Amygdala (tissue), 56 donors: Measurements from ENCODE around the gene SAXO1.

Experiments
- DNase-seq, 56 donors: peaks; one replicate each; lab custom pipeline; 2025; lab: John Stamatoyannopoulos, UW

The SAXO1 gene

DNA sequence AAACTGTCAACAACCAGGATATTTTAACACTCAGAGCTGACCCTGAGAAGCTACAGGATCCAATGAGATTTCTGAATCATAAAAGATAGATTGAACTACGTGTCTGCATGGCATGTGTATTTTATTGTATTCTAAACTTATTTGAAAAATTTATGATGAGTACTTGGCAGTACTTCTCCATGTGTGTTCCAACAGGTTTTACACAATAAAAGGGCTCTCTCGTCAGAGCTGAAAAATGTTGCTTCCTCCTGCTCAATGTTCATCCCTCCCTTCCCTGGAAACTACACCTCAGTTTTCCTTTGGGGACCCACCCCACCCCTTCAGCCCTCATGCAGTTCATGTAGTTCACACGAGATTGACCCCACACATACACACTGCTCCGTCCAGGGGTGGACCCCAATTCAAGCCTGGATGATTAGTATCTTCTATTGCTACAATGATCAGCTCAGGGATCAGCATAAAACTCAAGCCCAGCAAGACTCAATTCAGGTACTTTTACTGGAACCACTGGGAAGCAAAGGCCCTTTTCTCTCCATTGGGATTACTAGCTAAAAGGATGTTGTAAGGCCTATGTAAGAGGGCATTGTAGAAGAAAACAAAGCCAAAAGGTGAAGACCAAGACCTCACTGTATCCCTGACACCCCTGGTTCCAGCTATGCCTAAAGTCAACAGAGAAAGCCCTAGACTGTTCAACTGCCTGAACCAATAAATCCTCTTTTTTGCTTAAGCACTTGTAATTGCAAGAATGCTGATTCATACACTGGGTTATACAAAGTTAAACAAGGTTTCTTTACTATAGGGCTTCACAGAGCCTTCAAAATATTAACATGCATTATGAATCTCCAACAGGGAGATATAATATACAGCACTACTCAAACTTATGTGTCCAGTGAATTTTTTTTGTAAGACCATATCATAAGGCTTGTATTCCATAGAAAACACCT, 112.6 kb downstream of the SAXO1 start:
- DNase-seq = no peak

DNA sequence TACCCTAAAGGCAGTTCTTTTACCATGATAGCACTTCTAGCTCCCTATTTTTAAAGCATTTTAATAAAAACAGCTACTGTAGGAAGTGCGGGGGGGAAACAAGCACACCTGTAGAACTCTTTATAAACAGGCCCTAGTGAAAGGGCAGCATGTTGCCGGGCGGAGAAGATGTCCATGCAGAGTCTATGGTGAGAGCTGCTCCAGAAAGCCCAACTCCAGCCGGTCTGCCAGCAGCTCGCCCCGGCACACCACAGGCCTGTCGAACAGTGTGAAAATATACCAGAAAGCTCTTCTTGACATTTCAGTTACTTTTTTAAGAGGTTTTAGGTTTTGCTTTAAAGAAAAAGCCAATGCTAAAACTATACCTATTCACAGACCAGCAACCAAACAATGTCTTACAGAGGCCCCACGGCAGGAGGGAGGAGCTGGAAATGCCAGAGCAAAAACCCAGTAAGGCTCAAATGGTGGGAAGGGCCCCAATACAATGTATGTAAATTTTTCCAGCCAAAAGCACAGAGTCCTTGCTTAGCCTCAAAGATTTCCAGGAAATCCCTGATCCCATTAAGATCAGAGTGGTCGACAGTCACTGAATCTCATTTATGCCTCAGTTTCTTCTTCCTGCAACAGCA, 121.2 kb downstream of the SAXO1 start:
- no peak for DNase-seq

DNA sequence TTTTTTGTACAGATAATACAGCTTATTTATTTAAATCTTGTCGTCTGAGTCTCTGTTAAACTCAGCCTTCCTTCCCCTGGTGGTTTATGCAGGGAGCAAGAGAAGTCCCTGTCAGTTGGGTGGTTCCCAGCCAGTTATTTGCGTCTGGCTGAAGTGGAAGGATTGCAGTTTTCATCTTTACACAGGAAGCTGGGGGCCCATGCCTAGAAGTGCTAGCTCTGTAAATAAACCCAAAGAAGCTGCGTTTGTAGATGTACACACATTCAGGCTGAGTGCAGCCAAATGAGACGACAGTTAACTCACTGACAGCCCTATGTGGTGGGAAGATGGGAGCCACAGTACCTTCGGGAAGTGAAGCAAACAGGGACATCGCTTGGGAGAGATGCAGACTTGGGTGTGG, 122.1 kb downstream of the SAXO1 start:
- peak in 1 of 56 donors; percentile 23 for DNase-seq

DNA sequence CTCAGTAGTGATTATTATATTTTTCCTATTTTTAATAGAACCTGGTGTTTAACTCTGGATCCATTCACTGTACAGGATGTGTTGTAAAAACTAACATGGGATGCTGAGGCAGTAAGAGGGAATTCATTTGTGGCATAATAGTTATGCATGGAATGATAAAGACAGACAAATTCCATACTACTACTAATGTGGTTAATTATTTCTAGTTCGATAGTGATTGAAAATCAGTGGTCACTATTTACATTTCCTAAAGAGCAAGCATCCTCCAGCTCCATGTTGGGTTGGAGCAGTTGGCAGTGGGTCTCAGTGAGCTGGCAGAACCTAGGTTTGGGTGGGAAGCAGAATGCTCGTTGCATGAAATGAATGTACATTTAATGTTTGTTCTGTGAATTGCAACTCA, 122.6 kb downstream of the SAXO1 start:
- DNase-seq = no peak

DNA sequence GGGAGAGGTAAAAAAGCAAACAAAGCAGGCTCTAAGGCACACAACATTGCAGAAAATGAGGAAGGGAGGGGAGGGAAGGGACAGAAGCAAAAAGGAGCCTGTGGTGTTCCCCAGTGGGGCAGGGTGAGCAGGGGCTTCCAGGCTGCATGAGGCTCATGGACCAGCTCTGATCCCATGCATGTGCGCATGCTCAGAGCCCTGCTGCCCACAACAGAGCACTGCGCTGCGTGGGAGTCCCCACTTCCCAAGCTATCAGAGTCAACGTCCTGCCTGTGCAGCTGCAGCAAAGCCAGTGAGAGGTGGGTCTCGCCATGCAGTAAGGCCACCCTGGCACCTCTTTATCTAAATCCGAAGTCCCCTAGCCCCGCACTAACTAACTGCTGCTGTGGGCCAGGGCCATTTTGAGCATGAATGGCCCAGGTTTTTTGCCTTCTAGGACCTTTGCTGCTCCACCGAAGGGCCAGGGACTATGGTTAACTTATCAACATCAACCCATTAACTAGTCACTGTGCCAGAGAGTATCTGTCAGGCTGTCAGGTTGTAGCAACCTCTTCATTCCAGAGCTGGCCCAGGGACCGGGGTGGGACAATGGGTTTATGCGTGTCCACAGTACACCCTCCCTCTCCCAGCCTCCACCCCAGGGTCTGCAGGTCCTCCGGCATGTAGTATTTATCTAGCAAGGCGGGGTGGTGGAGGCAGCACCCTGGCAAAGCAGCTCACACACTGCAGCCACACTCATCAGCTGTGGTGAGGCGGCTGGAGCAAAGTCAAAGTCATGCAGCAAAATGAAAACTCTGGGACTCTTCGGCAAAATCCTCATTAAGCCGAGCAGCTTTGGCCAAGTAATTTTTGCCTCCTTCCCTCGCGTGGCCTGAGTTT, 123.6 kb downstream of the SAXO1 start:
- no peak for DNase-seq

DNA sequence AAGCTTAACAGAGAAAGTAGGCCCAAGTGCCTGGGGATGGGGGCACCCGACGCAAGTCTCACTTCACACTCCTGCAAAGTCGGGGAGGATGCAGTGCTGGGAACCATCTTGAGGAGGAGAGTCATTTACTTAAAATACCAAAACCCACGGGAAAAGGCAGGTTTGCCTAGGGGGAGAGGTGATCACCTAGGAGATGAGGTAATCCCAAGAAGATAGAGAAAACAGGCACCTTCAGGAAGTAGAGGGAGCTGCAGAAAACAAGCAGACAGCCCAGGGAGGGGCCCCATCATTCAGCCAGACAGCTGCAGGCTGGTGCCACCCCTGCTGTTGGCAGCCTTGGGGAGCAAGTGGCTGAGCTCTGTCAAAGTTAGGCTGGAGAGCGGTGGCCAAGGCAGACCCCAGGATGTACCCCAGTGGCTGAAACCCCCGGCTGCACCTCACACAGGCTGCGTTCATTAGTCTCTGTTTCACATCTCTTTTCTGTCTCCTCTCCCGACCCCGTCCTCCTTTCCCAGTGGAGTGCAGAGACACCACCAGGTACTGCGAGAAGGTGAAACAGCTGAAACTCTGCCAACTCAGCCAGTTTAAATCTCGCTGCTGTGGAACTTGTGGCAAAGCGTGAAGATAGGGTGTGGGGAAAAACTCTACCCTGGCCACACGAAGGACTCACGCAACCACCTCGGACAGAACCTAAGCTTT, 124.9 kb downstream of the SAXO1 start:
- DNase-seq = no peak

DNA sequence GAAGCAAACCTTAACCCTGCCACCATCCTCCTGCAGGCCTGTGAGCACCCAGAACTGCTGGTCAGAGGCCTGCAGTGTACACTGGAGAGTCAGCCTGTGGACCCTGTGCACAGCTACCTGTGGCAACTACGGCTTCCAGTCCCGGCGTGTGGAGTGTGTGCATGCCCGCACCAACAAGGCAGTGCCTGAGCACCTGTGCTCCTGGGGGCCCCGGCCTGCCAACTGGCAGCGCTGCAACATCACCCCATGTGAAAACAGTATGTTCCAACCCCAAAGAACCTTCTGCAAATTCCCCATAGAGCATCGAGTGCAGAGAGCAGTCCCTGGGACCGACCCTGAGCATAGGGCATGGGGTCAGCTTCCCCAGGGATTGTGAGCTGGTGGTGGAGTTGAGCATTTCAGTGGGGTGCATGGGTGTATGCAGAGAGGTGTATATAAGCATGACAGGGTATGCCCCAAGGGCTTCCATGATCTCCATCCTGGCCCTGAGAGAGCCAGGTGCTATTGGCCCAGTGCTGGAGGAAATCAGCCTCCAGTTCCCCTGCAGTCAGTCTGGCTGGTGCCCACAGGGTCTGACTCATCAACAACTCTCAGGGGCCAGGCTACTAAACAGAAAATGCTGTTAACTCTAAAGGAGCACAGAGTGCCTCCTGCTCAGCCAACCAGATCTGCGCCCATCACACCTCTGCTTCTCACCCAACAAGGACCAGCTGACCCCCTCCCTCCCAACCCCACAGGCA, 126.2 kb downstream of the SAXO1 start:
- no peak for DNase-seq

DNA sequence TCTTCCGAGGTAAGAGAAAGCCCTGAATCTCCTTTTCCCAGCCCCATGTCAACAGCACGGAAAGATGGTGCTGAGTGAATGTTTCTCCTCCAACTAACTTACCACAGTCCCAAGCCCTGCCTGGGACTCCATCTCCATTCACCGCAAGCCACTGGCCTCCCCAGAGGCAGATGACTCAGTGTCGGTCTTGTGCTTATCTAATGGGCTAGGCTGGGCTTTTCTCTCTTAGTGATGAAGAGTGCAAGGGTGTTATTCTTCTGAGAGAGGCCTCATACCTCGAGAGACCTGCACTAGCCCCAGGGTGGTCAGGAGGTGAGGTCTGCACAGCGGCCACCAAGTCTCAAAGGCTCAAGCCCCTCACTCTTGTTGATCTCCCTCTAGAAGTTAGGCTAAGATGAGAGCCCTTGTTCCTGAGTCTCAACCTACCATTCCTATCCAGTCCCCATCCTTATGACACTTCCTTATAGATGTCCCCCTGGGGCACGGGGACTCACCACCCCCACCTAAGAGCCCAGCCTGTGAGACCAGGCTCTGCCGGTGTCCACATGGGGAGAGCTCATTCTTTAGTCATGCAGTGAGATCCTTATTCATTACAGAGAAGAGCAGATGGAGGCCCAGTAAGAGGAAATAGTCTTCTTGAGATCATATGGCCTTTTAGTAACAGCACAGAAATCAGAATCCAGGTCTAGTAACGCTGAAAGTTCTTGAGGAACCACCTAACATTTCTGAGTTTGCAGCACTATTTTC, 127.0 kb downstream of the SAXO1 start:
- DNase-seq = no peak

DNA sequence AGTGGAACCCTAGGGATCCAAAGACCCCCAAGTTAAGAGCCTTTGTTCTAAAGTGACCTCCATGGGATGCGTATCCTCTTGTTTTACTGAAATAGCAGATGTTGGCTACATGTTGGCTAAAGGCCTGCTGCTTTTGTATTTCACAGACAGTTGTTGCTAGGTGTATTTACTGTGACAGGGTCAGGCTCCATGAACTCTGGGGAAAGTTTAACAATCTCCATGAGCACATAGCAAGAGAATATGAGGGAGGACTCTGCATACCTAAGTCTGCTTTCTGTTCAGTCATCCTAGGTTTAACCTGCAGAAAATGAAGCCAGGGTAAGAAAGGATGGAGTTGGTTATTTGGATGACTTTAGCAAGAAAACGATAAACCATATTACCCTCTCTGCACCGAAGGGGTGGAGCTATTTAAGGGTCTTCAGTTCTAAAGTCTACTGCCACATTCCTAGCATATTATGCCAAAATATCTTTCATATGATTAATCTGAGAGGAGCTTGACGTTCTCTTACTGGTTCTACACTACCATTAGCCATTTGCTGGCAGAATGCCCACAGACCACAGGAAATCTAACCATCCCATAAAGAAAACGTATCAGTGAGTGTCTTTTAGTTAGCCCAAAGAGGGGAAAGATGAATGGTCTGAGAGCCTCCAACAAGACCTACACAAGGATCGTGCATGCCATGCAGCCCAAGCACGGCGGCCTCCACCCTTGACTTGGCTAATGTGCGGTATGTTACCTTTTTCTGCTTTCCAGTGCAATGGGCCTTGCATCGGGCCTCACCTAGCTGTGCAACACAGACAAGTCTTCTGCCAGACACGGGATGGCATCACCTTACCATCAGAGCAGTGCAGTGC, 127.8 kb downstream of the SAXO1 start:
- no peak for DNase-seq

DNA sequence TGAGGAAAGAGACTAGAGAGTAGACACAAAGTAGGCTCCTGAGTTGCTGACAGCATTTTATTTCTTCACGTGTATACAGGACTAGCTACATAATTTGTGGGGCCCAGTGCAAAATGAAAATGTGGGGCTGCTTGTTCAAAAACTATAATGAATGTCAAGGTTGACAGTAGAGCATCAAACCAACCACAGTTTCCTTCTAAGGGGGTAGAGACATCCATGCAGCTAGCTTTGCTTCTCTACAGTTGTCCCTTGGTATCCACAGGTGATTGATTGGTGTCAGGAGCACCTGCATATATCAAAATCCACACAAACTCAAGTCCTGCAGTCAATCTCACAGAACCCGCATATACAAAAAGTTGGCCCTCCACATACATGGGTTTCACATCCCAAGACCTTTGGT, 129.6 kb downstream of the SAXO1 start:
- no peak for DNase-seq

DNA sequence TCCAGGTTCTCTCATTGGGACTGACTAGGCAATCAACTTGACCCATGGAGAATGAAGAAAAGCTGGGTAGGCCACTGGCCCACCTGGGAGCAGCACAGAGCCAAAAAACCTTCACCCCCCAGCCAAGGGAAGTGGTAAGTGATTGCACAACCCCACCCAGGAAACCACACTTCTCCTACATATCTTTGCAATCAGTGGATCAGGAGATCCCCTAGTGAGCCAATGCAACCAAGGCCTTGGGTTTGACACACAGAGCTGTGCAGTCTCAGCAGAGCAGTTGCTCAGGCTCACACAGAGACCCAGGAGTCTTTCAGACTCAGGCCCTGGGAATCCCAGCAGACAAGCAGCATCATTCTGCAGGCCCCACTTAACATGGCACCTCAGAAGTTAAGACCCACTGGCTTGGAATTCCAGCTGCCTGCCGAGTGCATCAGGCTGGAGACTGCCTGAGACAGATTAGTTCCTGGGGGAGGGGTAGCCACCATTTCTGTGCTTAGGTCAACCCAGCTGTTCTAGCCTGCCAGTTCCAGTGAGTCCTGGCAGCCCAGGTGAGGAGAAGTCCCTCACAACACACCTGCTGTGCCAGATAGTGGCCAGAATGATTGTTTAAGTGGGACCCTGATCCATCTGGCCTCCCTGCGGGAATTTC, 136.4 kb downstream of the SAXO1 start:
- no peak for DNase-seq

DNA sequence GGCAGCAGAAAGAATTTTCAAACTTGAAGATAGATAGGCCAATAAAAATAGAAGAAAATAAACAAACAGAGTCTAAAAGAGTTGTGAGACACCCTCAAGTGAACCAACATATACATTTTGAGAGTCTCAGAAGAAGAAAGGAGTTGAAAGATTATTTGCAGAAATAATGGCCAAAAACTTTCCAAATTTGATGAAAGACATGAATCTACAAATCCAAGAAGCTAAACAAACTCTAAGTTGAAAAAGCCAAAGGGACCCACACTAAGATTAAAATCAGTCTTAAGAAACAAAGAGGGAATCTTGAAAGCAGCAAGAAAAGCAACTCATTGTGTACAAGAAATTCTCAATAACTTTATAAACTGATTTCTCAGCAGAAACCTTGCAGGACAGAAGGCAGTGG, 137.0 kb downstream of the SAXO1 start:
- DNase-seq = no peak

DNA sequence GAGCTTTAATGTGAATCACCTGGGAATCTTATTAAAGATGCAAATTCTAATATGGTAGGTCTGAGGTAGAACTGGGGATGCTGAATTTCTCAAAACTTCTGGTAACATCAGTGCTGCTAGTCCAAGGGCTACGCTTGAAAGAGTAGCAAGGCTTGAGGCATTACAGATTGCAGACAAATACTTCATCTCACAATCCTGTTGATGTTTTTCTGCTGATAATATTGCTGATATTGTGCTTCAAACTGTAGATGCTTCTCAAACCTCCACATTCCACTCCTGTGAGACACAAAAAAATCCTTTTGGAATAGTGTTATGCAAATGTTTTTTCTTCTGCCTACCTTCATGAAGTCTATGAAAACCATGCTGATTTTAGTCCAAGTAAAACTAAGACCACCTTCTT, 139.5 kb downstream of the SAXO1 start:
- no peak for DNase-seq

DNA sequence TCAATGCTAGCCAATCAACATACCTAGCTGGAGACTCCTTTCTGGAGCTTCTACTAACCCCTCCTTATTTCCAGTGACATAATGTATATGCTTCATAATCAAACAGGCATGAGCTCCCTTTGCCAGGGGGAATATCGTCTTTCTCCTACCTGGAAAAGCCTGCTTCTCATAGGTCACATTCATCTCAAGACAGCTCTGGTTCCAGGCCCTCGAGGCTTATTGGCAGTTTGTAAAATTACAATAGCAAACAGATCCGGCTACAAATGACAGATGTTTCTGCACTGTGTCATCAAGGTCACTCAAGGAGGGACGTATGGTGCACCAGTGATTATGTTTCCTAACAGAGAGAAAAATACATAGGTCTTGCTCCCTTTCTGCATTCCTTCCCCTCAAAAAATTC, 140.0 kb downstream of the SAXO1 start:
- no peak for DNase-seq

DNA sequence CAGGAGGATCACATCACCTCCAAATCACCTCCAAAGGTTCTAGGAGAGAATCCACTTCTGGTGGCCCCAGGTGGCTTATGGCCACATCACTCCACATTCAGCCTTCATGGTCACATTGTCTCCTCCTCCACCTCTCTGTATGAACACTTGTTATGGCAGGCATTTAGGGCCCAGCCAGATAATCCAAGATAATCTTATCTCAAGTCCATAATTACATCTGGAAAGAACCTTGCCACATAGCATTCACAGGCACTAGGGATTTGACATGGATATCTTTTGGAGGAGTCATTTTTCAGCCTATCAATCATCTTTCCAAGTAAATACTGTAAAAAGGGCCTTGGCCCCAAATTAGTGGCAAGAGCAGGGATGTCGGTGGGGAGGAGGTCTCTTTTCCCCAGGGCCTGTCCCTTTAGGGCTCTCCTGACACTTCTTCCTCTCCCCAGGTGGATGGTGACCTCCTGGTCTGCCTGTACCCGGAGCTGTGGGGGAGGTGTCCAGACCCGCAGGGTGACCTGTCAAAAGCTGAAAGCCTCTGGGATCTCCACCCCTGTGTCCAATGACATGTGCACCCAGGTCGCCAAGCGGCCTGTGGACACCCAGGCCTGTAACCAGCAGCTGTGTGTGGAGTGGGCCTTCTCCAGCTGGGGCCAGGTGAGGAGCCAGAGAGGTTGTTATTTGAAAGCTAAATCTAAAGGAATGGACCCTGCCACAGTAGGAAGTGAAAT, 140.9 kb downstream of the SAXO1 start:
- no peak for DNase-seq

DNA sequence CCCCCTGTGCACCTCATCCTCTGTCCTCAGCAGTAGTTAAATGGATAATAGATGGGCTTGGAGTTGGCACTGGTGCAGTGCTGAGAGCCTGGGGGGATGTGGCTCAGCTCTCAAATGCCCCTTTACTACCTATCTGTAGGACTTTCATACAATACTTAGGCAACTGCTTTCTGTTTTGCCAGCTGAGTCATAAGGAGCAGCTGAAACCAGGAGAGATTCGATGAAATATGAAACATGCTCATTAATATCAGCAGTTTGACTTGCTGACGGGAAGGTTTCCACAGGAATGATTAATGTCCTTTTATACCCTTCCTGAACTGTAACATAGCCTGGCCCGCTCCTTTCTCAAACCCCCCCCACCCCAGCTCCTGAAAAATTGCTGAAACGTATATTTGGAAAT, 142.6 kb downstream of the SAXO1 start:
- DNase-seq = no peak

DNA sequence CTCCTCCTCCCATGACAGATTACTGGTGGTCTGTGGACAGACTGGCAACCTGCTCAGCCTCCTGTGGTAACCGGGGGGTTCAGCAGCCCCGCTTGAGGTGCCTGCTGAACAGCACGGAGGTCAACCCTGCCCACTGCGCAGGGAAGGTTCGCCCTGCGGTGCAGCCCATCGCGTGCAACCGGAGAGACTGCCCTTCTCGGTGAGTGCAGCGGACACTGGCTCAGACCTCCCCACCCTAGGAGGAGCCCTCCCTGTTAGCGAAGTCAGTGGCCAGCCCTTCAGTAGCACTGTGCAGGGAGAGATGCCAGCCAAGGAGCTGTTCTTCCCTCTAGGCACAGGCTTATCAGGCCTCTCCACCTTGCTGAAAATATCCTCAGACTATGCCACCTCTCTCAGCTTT, 143.5 kb downstream of the SAXO1 start:
- DNase-seq = no peak
